Cerebellar cortex (tissue), 1 donor: ENCODE measurements around the gene JPH3.

Source experiments
- DNase-seq: peaks from one replicate; pipeline ENCODE4 v3.0.0-alpha.2; 2015; ENCODE audit warnings: low spot score

Gene JPH3

GRCh38 chr16:87741700-87742415 is 139.6 kb downstream of the JPH3 start:
- DNase-seq, result no peak

GRCh38 chr16:87742781-87743490 is 140.6 kb downstream of the JPH3 start:
- DNase-seq, result no peak

- no peak for DNase-seq
Observed at GRCh38 chr16:87744750-87745514, 142.6 kb downstream of the JPH3 start.

- no peak for DNase-seq
Observed at GRCh38 chr16:87746178-87746577, 143.9 kb downstream of the JPH3 start.
